Muscle layer of duodenum (tissue), 2 donors: ENCODE data around the gene COA1.
"Not testable (repeated sequence)": the region's sequence is repeated elsewhere in the genome, so short reads cannot be mapped to it uniquely, and the experiment has no call there.

Source experiments
- H3K27ac ChIP-seq: one replicate; pipeline ENCODE4 v1.7.0; 2013; ENCODE audit warnings: mild to moderate bottlenecking, low read length
- H3K27me3 ChIP-seq: one replicate; pipeline ENCODE4 v1.7.0; 2013; ENCODE audit warnings: low read depth, mild to moderate bottlenecking, control low read depth, low read length
- H3K36me3 ChIP-seq, 2 donors: one replicate each; pipeline ENCODE4 v1.7.0; 2013; ENCODE audit warnings: low read length in 2 of 2, control low read depth in 1 of 2, mild to moderate bottlenecking in 1 of 2; ENCODE audit not compliant: insufficient read depth in 2 of 2, control insufficient read depth in 1 of 2
- H3K4me1 ChIP-seq, 2 donors: one replicate each; pipeline ENCODE4 v1.7.0; 2013; ENCODE audit warnings: low read length in 2 of 2, mild to moderate bottlenecking in 2 of 2, control low read depth in 1 of 2, moderate library complexity in 1 of 2; ENCODE audit not compliant: insufficient read depth in 2 of 2, control insufficient read depth in 1 of 2
- H3K4me3 ChIP-seq, 2 donors: one replicate each; pipeline ENCODE4 v1.7.0; 2013; ENCODE audit warnings: low read length in 2 of 2, low read depth in 1 of 2, mild to moderate bottlenecking in 1 of 2
- H3K9me3 ChIP-seq, 2 donors: one replicate each; pipeline ENCODE4 v1.7.0; 2013; ENCODE audit warnings: low read length in 2 of 2, control low read depth in 1 of 2, mild to moderate bottlenecking in 1 of 2; ENCODE audit not compliant: control insufficient read depth in 1 of 2
- donor health status: healthy.

The COA1 gene

GRCh38 chr7:43697690-43698089, 31.6 kb downstream of the COA1 start:
- H3K27me3 ChIP-seq = no peaks in the 10 kb centered on the region
- no peak overlapping the region for H3K27ac ChIP-seq
- H3K4me1 ChIP-seq = peaks cover 0 to 8% of the 10 kb centered on the region in 2 donors
- H3K9me3 ChIP-seq = no peaks in the 10 kb centered on the region
- no peaks in the 10 kb centered on the region for H3K36me3 ChIP-seq
- no peak overlapping the region for H3K4me3 ChIP-seq

- Histone ChIP-seq H3K4me1 (no peaks in the 10 kb centered on the region), H3K27me3 (no peaks in the 10 kb centered on the region)
Observed at GRCh38 chr7:43695365-43695764, 34.0 kb downstream of the COA1 start.

DNA sequence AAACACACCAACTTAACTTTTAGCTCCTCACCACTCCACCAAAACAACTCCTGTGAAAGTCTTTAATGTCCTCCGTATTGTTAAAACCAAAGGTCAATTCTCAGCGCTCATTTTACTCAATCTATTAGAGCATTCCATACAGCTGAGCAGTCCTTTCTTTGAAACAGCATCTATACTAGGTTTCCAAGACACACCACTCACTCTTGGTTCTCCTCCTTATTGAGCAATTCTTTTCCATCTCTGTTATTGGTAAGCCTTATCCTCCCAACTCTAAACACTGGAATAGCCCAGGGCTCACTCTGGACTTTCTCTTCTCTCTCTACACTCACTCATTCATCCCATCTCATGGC, 34.9 kb downstream of the COA1 start:
- H3K27ac ChIP-seq = no peak overlapping the region
- H3K36me3 ChIP-seq = no peaks in the 10 kb centered on the region
- no peak overlapping the region for H3K4me3 ChIP-seq
- no peaks in the 10 kb centered on the region for H3K4me1 ChIP-seq
- H3K9me3 ChIP-seq = no peaks in the 10 kb centered on the region
- no peaks in the 10 kb centered on the region for H3K27me3 ChIP-seq

More at GRCh38 chr7:43695365-43695764, 34.0 kb downstream of the COA1 start:
- Histone ChIP-seq H3K27ac (no peak overlapping the region), H3K36me3 (no peaks in the 10 kb centered on the region), H3K9me3 (no peaks in the 10 kb centered on the region), H3K4me3 (no peak overlapping the region)

DNA sequence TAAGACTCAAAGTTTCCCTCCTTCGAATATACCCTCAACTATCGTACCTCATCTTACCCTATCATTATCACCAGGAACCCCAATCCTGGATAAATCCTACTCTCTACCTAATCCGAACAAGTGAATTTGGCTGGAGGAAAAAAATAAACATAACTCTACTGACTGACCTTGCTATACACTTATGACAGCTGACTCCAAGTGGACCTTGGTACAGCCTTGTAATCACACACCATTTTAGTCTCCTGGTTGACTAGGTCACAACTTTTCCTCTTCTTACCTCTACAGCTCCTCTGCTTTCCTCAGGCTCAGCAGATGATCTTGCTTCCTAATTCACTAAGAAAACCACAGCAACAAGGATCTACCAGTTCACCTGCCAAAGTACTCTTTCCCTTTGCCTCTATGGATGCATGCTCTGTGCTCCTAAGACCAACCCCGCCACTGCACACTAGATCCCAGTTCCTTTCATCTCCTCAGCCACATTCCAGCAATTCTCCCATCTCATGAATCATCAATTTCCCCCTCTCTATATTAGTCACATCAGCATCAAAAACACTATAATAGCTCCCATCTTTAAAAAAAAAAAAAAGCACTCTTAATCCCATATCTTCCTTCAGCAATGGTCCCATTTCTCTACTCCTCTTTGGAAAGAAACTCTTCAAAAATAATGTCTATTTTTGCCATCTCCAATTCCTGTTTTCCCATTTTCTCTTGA, 35.5 kb downstream of the COA1 start:
- H3K4me3 ChIP-seq = no peak overlapping the region
- H3K4me1 ChIP-seq = peaks cover 0 to 3% of the 10 kb centered on the region in 2 donors
- no peaks in the 10 kb centered on the region for H3K9me3 ChIP-seq
- H3K27ac ChIP-seq = no peak overlapping the region
- H3K36me3 ChIP-seq = no peaks in the 10 kb centered on the region
- no peaks in the 10 kb centered on the region for H3K27me3 ChIP-seq

DNA sequence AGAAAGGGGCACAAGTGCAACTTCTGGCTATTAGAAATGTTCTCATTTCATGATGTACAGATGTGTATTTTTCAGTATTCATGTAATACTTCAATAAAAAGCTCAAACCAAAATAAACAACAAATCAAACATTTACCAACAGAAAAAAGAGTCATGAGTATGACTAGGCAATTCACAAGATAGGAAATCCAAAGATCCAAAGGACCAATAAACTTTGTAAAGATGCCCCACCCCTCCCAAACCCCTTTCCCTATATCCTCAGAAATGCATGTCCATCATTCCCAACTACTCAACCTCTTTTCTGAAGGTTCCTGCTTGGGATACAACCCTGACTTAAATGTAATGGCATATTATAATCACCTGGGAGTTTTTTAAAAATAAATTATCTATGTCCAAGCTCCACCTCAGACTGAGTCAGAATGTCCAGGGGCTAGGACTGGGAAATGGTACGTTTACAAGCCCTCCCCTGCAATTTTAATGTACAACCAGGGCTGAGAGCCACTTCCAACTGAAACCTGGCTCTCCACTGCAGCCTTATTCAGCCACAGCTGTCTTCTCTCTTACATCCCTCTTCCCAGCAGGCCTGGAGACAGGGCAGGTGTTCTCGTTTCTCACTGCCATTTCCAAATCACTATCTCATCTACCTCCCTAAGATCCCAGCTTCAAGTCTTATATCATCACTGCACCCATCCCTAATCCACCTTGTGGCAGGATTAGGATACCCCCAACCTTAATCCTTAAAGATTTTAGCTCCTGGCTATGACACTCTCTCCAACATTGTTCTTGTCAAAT, 36.5 kb downstream of the COA1 start:
- no peak overlapping the region for H3K4me3 ChIP-seq
- no peak overlapping the region for H3K27ac ChIP-seq
- H3K27me3 ChIP-seq = no peaks in the 10 kb centered on the region
- H3K4me1 ChIP-seq = peaks cover 0 to 3% of the 10 kb centered on the region in 2 donors
- H3K36me3 ChIP-seq = no peaks in the 10 kb centered on the region
- no peaks in the 10 kb centered on the region for H3K9me3 ChIP-seq

- Histone ChIP-seq H3K27ac (no peak overlapping the region), H3K4me3 (no peak overlapping the region), H3K36me3 (no peaks in the 10 kb centered on the region), H3K27me3 (no peaks in the 10 kb centered on the region), H3K9me3 (no peaks in the 10 kb centered on the region), H3K4me1 (peaks cover 0 to 3% of the 10 kb centered on the region in 2 donors)
Observed at GRCh38 chr7:43691611-43692010, 37.7 kb downstream of the COA1 start.

DNA sequence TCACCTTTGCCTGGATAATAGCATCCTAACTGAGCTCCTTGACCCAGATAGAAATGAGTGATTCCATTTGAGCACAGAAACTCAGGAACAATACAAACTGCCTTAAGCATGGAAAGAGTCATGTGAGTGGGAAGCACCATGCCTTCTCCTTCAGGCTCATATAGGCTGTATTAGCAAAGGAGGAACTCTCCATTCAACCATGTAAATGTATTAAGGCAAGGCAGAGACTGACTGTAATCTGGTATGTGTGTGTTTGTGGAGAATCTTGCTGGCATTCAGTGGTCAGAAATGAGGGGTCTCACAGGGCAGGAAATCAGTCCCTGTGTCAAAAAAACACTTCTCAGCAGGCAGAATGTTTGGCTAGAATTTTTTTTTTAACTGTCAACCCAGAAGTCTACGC, 40.2 kb downstream of the COA1 start:
- Histone ChIP-seq H3K27ac (no peak overlapping the region), H3K36me3 (no peaks in the 10 kb centered on the region), H3K27me3 (no peaks in the 10 kb centered on the region), H3K4me1 (peaks cover 0 to 3% of the 10 kb centered on the region in 2 donors), H3K4me3 (no peak overlapping the region), H3K9me3 (no peaks in the 10 kb centered on the region)

GRCh38 chr7:43687866-43688265, 41.5 kb downstream of the COA1 start:
- H3K4me3 ChIP-seq, H3K4me1 ChIP-seq, H3K27ac ChIP-seq, H3K27me3 ChIP-seq, H3K36me3 ChIP-seq, H3K9me3 ChIP-seq: not testable (repeated sequence)

GRCh38 chr7:43686991-43687390, 42.3 kb downstream of the COA1 start:
- Histone ChIP-seq H3K4me3 (no peak overlapping the region), H3K27ac (no peak overlapping the region), H3K9me3 (no peaks in the 10 kb centered on the region), H3K27me3 (no peaks in the 10 kb centered on the region), H3K4me1 (peaks cover 0 to 3% of the 10 kb centered on the region in 2 donors), H3K36me3 (no peaks in the 10 kb centered on the region)

- Histone ChIP-seq H3K36me3 (no peaks in the 10 kb centered on the region), H3K27me3 (no peaks in the 10 kb centered on the region), H3K9me3 (no peaks in the 10 kb centered on the region), H3K4me3 (no peak overlapping the region), H3K4me1 (no peaks in the 10 kb centered on the region), H3K27ac (no peak overlapping the region)
Observed at GRCh38 chr7:43680736-43681135, 48.6 kb downstream of the COA1 start.

DNA sequence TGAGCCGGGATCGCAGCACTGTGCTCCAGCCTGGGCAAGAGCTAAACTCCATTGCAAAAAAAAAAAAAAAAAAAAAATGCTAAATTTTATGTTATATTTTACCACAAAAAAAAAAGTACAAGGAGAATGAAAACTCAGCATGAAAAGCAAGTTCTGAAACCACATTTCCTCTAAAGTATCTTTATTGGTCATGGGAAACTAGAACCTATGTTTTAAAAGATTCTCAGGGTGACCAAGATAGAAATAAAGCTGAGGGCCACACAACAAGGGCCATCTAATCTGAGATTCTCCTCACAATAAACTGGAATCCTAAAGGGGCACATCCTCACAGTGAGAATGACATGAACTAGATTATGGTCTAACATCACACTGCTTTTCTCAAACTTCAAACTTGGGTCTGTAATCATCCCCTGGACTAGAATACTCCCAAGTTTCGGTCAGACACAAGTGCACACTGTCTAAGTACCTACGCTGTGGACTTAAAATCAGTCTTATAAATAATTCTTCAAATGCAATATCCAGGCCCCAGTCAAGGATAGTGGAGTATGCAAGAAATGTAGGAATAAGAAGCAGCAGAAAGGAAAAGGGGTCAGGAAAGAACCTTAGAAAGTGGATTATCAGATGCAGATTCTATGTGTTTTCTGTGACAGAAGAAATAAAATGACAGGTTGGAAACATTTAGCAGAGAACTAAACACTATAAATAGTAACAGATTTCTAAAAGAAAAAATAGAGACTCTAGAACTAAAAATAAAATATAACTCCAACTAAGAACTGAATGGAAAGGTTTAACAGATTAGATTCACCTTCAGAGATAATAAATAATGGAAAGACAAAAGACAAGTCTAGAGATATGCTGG, 49.9 kb downstream of the COA1 start:
- H3K4me1 ChIP-seq = no peaks in the 10 kb centered on the region
- no peaks in the 10 kb centered on the region for H3K9me3 ChIP-seq
- H3K36me3 ChIP-seq = no peaks in the 10 kb centered on the region
- no peak overlapping the region for H3K4me3 ChIP-seq
- no peak overlapping the region for H3K27ac ChIP-seq
- no peaks in the 10 kb centered on the region for H3K27me3 ChIP-seq
